AG04449 (cell line): ENCODE results near the gene COX8C.

Source experiments
- CTCF ChIA-PET: fragments of 350-600 bp; formaldehyde crosslinking; extraction: SDS; loops from one replicate; lab custom pipeline; 2021; ENCODE audit warnings: antibody characterized with exemption; lab: Yijun Ruan, JAX
- POLR2A ChIA-PET: fragments of 400-600, 350-600 bp; formaldehyde crosslinking; extraction: SDS; loops from one replicate; lab custom pipeline; 2020; ENCODE audit warnings: antibody characterized with exemption, inconsistent platforms; lab: Yijun Ruan, JAX
- DNase-seq: peaks from one replicate; pipeline ENCODE4 v3.0.0-alpha.2; 2010; ENCODE audit warnings: low read depth, low spot score
- H3K4me3 ChIP-seq: 2 replicates; pipeline ENCODE4 v1.5.1; 2011; ENCODE audit warnings: low read depth, mild to moderate bottlenecking, control low read depth, low read length
- TF ChIP-seq, protein P1 (sequence below): IDR thresholded peaks from one replicate; pipeline ENCODE4 v1.5.1; 2011; ENCODE audit warnings: mild to moderate bottlenecking, moderate library complexity, low read length, control low read depth, inconsistent platforms; ENCODE audit not compliant: insufficient read depth; ENCODE audit errors: missing control alignments

COX8C gene

DNA sequence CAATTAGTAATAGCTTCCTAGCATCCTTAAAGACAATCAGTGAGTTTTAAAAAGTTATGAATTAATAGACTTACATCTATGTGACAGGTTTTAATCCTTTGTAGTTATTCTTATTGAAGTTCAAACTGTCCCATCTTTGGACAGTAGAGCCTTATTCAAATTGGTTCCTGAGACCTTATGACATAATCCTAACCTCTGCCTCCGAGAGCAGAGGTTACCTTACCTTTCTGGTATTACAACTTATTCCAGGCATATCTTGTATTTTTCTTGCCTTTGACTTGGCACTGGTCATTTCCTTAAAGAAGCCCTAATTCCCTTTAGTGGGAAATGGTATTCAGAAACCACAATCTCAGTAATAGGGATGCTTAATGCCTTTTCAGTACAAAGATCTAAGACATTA is 35.9 kb upstream of the COX8C start:
- ChIA-PET CTCF (no interaction called here), POLR2A (no interaction called here)
- no peak for DNase-seq
- TF ChIP-seq, protein P1, sequence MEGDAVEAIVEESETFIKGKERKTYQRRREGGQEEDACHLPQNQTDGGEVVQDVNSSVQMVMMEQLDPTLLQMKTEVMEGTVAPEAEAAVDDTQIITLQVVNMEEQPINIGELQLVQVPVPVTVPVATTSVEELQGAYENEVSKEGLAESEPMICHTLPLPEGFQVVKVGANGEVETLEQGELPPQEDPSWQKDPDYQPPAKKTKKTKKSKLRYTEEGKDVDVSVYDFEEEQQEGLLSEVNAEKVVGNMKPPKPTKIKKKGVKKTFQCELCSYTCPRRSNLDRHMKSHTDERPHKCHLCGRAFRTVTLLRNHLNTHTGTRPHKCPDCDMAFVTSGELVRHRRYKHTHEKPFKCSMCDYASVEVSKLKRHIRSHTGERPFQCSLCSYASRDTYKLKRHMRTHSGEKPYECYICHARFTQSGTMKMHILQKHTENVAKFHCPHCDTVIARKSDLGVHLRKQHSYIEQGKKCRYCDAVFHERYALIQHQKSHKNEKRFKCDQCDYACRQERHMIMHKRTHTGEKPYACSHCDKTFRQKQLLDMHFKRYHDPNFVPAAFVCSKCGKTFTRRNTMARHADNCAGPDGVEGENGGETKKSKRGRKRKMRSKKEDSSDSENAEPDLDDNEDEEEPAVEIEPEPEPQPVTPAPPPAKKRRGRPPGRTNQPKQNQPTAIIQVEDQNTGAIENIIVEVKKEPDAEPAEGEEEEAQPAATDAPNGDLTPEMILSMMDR = no peak
- no peak overlapping the region for H3K4me3 ChIP-seq

GRCh38 chr14:93315575-93315974 is 31.4 kb upstream of the COX8C start:
- ChIA-PET CTCF (no interaction called here), POLR2A (no interaction called here)
- DNase-seq = no peak
- TF ChIP-seq, protein P1 = no peak
- H3K4me3 ChIP-seq = no peak overlapping the region

DNA sequence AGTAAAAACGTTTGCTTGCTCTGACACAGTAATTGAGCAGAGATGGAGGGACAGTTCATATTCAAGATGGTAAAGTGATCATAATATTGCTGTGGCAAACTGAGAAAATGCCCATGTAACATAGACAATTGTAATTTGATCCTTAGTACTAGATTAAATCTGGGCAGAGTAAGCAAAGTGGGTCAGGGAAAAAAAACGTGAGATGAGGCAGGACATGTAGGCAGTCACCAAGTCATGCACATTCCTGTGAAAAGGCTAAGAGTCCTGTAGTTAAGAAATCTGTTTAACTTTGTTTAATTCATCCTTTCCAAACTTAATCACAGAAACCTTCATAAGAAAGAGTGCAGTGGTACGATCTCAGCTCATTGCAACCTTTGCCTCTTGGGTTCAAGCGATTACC is 30.3 kb upstream of the COX8C start:
- POLR2A ChIA-PET = no interaction called here
- TF ChIP-seq, protein P1 = no peak
- DNase-seq = no peak
- CTCF ChIA-PET = no interaction called here
- H3K4me3 ChIP-seq = no peak overlapping the region

DNA sequence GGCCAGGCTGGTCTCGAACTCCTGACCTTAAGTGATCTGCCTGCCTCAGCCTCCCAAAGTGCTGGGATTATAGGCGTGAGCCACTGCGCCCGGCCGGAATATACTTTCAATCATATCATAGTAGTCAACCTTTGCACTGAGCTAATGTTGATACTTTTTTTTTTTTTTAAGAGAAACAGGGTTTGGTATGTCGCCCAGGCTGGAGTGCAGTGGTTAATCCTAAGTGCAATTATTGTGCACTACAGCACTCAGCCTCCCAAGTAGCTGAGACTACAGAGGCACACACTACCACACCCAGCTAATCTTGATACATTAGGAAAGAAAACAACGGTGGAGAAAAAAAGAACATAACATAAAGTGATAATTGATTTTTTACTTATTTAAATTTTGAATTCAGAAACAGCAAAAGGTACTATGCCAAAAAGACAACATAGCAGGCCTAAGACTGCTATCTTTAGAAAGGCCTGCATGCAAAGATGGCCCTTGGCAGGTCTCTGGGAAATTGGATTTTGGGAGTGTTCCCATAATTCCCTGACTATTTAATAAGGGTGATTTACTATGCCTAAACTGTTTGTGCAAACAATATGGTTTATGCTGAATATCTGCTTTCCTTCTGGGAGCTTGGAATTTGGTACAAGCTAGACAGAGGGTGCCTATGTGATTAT is 29.6 kb upstream of the COX8C start:
- no peak for DNase-seq
- TF ChIP-seq, protein P1 = no peak
- POLR2A ChIA-PET = no interaction called here
- H3K4me3 ChIP-seq = no peak overlapping the region
- CTCF ChIA-PET = no interaction called here

- DNase-seq = no peak
- CTCF ChIA-PET = interaction anchor here (1.5 kb wide), 1 partner anchor 14 kb away, joined by 3 read pairs; no protein-coding TSS in a partner anchor
- TF ChIP-seq, protein P1 = no peak
- no peak overlapping the region for H3K4me3 ChIP-seq
- POLR2A ChIA-PET = interaction anchor here (0.7 kb wide), 1 partner anchor 39 kb away, joined by 3 read pairs; no protein-coding TSS in a partner anchor
These were observed 28.8 kb upstream of the COX8C start for GRCh38 chr14:93317875-93318807.

DNA sequence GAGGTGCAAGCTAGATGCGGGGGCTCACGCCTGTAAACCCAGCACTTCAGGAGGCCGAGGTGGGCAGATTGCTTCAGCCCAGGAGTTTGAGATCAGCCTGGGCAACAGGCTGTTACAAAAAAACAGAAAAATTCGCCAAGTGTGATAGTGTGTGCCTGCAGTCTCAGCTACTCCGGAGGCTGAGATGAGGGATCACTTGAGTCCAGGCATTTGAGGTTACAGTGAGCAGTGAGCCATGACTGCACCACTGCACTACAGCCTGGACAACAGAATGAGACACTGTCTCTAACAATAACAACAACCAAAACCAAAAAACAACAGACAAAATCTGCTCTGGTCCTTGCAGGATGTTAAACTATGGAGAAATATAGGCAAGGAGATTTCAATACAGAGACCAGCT is 28.1 kb upstream of the COX8C start:
- POLR2A ChIA-PET = no interaction called here

More for the DNA sequence above, 28.1 kb upstream of the COX8C start:
- TF ChIP-seq, protein P1 = no peak
- H3K4me3 ChIP-seq = no peak overlapping the region
- DNase-seq = no peak
- CTCF ChIA-PET = interaction anchor here (1.5 kb wide), 1 partner anchor 13 kb away, joined by 3 read pairs; no protein-coding TSS in a partner anchor
